ENCODE data around the gene TBCK.

- no peak for TF ChIP-seq CTCF (conservative IDR thresholded peaks at IDR 0.05; ENCODE audit: low read depth, low read length)
- no peak for TF ChIP-seq EZH2 (IDR thresholded peaks at IDR 0.05; ENCODE audit: low read length, unreplicated experiment)
- no peak for TF ChIP-seq EZH2phosphoT487 (IDR thresholded peaks at IDR 0.05; ENCODE audit: borderline replicate concordance, low read length)
Observed at GRCh38 chr4:106365613-106366012, 49.6 kb upstream of the TBCK start.

Data from PC-3 (cell line).